GM21723 (cell line): ENCODE measurements around the gene KIAA0232.
"Not testable (repeated sequence)": the region's sequence is repeated elsewhere in the genome, so short reads cannot be mapped to it uniquely, and the experiment has no call there.

Experiments
- ATAC-seq: cut with Tn5 transposase; IDR thresholded peaks from one replicate; pipeline ENCODE4 v1.9.1; 2021; ENCODE audit warnings: mild to moderate bottlenecking, moderate library complexity; ENCODE audit not compliant: unreplicated experiment

KIAA0232 gene

DNA sequence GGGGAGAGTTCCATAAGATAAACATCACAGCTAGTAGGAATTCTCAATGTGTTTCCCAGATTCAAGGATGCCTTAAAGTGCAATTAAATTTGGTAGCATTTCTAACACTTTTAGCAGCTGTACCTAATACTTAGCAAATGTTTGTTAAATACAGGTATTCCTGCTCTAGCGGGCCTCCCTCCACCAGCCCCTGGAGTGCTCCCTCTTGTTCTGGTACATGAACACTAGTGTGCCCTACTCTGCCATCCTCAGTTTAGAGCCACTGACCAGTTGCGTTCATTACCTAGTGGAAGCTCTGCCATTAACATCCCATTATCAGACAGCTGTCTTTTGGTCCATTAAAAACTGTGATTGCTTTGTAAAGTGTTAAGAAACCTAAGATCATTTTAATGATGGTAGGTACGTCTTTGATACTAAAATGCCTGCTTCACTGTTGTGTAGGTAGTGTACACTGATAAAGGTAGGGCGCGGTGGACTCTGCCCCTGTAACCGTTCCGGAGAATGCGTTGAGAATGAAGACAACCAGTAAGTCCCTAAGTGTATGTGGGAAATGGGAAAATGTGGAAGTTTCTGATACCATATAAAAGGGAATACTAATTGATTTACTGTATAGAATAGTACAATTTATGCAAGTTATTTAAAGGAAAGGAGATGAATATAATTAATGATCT lies 21.7 kb downstream of the KIAA0232 start:
- ATAC-seq, result no peak

DNA sequence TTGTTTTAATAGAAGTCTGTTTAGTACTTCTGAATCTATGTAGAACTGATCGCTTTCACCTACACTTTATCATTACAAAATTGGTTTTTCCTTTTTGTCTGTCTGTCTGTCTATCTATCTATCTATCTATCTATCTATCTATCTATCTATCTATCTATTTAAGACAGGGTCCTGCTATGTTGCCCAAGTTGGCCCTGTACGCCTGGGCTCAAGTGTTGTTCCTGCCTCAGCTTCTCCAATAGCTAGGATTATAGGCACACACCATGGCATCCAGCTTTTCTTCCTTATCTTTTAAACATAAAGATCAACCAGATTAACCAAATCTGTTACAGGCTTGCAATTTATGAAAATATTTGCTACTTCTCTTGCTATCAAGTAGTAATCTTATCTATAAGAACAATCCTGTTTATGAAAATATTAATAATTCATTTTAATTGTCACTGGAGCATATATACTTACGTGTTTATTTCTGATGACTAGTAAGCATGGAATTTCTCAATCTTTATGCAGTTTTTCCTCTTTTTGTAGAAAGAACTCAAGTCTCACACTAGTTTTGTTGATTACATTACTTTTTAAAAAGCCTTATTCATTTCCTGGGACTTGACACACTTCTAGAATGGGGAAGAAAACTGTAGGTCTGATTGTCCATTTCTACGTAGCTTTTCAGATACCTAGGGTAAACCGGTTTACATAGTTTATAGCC lies 24.5 kb downstream of the KIAA0232 start:
- ATAC-seq, result no peak

DNA sequence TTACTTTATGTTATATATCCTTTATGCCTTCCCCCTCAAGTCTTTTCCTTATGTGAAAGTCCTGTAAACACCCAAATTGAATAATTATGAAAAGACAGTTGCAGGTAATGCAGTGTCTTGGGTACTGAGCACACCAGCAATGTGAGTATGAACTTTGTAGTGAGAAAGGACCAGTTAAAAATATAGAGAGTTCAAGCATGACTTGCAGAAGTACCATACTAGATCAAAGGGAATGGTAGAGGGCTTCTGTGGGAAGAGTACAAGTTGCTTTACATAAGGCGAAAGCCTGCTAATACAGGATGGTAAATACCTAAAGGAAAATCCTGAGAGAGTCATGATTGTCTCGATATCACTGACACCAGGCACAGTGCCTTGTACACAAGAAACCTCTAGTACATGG lies 25.7 kb downstream of the KIAA0232 start:
- ATAC-seq, result no peak

DNA sequence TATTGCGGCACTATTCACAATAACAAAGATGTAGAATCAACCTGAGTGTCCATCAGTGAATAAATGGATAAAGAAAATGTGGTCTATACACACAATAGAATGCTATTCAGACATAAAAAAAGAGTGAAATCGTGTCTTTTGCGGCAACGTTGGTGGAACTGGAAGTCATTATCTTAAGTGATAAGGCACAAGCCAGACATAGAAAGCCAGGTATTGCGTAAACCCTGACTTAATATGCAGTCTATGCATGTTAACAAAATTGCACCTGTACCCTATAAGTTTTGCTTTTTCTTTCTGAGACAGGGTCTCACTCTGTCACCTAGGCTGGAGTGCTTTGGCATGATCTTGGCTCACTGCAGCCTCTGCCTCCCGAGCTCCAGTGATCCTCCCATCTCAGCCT lies 28.6 kb downstream of the KIAA0232 start:
- no peak for ATAC-seq

DNA sequence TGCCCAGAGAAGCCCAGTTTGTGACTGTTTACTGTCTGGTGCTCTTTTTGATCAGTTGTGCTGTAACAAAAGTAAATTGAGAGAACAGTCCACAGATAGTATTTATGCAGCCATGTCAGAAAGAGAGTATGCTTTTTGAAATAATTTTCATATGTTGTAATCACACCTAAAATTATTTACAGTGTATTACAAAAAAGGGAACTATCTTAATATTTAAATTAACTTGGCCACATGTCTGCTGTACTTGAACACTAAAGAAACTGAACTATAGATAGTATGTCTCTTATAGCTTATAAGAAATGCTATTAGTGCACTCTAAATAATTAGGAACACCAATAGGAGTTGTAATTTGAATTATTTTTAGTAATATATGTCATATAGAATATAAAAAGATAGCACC lies 30.2 kb downstream of the KIAA0232 start:
- ATAC-seq, result no peak

DNA sequence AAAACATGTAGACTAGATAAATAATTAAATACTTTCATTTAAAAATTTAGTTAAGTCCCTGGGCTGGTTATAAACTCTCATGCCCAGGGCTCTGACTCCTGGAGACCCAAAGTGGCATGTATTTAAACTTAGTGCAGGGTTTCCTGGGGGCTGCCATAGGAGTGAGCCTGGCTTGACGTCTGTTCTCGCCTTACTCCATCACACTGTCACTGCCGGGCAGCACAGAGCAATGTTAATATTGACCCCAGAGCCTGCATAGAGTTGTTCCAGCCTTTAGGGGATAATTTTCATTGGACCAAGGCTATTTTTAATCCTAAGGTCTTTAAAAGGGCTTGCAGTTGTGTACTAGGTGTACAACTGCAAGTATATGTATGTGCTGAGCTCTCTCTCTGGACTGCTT lies 31.2 kb downstream of the KIAA0232 start:
- ATAC-seq, result no peak

DNA sequence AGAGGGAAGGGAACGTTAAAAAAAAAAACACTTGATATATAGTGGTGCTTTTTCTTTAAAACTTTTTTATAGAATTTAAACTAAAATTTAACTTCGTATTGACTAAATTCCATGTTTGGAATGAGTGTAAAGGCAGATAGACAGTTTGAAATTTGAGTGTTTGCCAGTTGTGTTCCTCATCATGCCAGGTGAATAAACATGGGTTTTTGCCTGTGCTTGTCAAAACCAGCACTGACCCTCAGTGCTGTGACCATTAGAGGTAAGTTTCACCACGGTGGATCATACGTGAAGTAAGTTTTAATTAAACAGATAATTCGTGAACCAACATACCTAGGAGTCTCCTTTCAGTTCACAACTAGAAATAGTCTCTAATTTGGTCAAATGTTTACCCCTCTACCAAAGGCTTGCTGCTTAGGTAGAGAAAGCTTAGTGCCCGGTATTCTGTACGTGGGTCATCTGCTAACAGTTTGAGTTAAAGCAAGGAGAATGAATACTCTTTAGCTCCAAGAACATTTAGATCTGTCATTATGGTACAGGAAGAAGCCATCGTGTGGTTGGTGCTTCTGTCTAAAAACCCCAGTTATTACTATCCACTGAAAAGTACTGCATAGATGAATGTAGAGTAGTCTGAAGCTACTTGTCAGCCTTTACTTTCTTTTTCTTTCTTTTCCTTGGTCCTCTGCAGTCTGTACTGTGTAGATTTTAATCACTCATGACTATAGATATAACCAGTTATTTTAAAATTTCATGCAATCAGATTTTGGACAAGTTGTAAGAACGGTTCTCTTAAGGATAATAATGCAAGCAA lies 32.7 kb downstream of the KIAA0232 start:
- no peak for ATAC-seq

DNA sequence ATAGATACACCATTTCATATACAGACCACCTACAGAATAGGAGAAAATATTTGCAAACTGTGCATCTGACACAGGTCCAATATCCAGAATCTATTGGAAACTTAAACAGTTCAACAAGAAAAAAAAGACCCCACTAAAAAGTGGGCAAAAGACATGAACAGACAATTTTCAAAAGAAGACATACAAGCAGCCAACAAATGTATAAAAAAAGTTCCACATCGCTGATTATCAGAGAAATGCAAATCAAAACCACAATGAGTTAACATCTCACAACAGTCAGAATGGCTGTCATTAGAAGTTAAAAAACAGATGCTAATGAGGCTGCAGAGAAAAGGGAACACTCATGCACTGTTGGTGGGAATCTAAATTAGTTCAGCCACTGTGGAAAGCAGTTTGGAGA lies 36.8 kb downstream of the KIAA0232 start:
- ATAC-seq, result no peak

DNA sequence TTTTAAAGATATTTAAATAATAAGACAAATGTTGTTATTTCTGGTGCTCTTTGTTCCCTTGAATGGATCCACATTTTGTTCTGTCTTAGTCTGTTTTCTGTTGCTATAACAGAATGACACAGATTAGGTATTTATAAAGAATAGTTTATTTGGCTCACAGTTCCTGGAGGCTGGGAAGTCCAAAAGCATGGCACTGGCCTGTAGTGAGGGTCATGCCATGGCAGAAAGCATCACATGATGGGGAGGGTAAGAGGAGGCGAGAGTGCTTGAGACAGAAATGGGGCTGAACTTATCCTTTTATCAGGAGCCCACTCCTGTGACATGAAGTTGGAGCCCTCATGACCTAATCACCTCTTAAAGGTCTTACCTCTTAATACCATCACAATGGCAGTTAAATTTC lies 38.2 kb downstream of the KIAA0232 start:
- ATAC-seq, result no peak

DNA sequence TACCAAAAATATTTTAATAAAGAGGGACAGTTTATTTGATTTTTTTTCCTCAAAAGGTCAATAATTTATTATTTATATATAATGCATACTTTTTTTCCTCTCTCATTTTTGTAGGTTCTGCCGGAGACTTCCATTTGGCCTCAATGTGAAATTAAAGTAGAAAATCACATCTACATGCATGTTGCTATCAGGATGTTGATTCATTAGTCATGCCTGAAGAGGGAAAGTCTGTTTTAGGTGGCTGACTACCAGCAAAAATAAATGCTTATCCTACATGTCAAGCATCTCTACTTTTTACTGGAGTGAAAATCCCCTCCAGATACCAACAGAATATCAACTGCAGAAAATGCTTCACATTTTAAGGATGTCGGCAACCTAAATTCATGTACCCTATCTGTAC lies 41.5 kb downstream of the KIAA0232 start:
- ATAC-seq, result no peak

DNA sequence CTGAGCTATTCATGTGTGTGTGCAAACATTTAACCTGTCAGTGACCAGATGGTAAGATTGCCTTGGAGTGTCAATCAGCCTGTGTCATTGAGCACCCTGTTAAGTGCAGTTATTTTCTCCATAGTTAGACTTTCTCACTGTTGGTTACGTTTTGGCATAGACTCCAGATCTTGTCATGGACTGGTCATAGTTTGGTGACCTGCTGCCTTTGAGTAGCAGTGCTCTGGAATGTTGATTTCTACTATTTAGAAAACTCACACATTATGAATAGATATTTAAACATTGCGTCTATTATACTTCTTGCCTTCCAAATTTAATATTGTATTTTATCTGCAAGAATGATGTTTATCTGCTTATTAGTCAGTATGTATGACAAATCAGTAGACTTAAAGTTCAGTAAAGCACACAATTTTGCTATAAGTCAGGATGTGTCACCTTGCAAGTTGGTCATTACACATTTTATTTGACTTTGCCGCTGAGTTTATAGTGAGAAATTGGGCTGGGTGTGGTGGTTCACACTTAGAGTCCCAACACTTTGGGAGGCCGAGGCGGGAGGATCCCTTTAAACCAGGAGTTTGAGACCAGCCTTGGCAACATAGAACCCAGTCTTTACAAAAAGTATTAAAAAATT lies 42.4 kb downstream of the KIAA0232 start:
- no peak for ATAC-seq

DNA sequence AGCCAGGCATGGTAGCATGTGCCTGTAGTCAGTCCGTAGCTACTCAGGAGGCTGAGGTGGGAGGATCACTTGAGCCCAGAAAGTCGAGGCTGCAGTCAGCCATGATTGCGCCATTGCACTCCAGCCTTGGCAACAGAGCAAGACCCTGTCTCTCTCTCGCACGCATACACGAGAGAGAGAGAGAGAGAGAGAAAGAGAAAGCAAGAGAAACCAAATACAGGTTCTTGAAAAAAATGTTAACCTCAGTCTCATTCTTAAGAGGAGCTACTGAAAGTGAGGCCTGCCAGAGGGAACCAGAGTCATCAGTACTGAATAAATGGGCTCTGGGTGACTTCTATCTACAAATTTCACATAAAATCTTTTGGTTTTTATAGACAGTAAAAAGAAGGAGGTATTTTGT lies 42.9 kb downstream of the KIAA0232 start:
- ATAC-seq, result no peak

DNA sequence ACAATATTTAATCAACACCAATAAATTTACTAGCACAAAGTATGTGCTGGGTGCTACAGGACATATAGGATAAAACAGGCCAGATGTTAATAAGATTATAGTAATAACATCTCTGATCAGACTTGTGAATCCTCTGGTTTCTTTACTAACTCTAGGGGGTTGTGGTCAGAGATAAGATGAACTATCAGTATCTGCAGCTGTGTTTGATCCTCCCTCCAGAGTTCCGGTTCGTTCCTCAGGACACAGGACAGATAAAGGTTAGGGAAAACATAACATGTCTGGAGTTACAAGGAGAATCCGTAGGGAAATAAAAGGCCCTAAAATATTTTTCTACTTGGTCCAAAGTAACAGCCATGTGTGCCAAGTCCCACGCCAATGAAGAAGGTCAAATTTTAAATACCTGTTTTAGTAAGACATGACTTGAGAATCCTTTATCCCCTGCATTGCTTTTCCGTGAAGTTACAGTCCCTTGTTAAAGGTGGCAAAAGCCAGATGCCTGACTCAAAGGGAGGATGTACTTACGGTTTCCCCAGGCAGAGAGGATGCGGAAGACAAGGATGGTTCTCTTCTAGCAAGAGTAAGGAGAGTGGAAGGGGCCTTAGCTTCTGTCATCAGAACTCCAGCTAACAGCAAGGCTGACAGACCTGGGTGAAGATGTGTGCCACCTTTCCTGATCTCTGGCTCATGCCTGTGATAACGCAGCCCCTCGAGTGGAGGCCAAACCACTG lies 44.4 kb downstream of the KIAA0232 start:
- no peak for ATAC-seq

DNA sequence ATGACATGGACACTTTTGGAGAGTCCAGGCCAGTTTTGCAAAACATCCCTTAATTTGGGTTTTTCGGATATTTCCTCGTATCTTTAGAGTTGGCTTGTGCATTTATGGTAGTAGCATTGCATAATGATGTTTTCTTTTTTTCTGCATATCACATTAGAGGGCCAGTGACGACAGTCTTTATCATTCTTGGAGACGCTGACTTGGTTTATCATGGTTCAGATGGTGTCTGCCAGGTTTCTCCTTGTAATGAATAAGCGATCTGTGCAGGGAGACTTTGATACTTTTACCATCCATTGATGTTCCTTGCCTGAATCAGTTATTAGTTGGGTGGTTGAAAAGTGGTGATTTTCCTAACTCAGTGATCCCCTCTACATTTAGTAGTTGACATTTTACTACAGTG lies 46.6 kb downstream of the KIAA0232 start:
- no peak for ATAC-seq

DNA sequence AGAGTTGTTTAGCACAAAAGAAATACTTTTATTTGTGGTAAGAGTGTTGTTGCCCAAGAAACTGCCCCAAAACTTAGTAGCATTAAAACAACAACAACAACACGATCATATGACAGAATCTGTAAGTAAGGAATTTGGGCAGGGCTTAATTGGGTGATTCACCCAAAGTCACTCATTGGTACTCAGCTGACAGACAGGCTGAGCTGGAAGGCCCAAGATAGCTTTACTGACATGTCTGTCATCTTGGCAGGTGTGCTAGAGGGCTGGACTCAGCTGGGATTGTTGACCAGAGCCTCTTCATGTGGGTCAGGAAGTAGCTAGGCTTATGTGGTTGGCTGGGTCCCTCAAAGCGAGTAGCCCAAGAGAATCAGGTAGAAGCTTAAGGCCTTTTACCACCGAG lies 52.3 kb downstream of the KIAA0232 start:
- ATAC-seq, result no peak

DNA sequence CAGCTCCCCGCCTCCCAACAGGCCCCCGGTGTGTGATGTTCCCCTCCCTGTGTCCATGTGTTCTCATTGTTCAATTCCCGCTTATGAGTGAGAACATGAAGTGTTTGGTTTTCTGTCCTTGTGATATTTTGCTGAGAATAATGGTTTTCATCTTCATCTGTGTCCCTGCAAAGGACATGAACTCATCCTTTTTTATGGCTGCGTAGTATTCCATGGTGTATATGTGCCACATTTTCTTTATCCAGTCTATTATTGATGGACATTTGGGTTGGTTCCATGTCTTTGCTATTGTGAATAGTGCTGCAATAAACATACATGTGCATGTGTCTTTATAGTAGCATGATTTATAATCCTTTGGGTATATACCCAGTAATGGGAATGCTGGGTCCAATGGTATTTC lies 53.1 kb downstream of the KIAA0232 start:
- ATAC-seq, result not testable (repeated sequence)

DNA sequence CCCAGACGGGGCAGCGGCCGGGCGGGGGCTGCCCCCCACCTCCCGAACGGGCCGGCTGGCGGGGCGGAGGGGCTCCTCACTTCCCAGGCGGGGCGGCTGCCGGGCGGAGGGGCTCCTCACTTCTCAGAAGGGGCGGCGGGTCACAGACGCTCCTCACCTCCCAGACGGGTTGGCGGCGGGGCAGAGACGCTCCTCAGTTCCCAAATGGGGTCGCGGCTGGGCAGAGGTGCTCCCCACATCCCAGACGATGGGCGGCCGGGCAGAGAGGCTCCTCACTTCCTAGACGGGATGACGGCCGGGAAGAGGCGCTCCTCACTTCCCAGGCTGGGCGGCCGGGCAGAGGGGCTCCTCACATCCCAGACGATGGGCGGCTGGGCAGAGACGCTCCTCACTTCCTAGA lies 54.6 kb downstream of the KIAA0232 start:
- ATAC-seq, result not testable (repeated sequence)

DNA sequence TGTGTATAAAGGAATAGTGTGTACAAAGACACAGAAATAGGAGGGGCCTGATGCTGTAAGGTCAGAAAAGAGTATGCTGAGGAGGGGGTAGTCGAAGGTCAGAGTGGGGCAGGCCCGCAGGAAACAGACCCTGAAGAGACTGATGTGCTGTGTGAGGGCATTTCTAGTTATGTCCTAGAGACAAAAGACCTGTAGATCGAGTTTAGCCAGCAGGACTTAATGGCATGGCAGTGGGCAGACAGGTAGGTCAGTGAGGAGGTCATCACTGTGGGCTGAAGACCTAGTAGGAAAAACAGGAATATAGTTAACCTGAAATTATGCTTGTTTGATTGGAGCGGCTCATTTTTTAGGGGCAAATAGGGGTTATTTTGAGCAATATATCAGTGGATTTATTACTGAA lies 57.1 kb downstream of the KIAA0232 start:
- no peak for ATAC-seq

DNA sequence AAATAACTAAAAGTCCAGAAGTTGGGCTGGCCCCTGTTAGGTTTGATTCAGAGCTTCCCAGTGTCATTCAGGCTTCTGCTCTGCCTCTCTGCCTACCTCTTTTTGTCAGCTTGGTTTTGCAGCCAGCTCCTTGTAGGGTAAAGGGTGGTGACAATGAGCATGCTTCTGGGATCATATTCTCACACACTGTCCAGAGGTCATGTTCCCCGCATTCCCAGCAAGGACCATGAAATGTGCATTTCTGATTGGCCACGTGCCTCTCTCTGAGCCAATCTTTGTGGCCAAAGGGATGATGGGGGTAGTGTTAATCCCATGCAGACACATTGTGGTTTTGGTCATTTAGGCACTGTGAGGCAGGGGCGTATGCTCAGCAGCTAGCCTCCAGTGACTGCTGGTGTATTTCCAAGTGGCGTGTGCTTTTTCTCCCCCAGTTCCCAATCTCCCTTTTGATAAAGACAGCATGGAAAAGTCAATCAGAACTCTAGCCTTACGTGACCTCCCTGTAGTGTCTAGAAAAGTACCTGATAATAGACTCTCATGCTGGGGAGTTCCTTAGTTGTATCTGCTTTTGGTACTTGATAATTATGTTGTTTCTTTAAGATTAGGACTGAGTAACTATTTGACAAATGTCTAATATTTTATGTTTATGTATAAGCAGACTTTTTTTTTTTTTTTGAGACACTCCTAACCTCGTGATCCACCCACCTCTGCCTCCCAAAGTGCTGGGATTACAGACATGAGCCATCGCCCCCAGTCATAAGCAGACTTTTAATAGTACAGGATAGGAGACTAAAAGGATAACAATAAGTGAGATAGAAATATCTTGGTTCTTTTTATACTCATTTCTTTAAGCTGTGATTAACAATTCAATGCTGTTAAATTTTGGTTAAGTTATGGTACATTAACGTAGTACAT lies 57.8 kb downstream of the KIAA0232 start:
- no peak for ATAC-seq

DNA sequence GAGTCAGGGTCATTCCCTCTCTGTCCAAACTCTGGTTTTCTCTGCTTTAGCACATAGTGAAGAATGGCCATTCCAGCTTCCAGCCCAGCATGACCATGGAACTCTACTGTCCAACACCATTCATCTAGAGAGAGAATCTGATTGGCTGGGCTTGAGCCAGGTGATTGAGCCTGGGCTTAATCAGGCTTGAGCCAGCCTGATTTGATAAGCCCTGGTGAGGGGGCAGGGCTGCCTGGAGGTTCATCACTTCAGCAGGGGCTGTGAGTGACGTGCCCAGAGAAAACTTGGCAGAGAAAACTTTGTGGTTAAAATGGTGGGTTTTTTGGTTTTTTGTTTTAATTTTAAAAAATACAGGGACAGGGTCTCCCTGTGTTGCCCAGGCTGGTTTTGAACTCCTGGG lies 62.5 kb downstream of the KIAA0232 start:
- no peak for ATAC-seq
